ENCODE results near the gene EYA2. TPM values are rescaled to one million over a fixed set of nuclear protein-coding genes. Genes with fewer than 3 reads are reported as not detected.
"Not testable (repeated sequence)": the region's sequence is repeated elsewhere in the genome, so short reads cannot be mapped to it uniquely, and the experiment has no call there.

EYA2 gene
- total RNA-seq, 1 donor from 2014 or later: 15.4 TPM

DNA sequence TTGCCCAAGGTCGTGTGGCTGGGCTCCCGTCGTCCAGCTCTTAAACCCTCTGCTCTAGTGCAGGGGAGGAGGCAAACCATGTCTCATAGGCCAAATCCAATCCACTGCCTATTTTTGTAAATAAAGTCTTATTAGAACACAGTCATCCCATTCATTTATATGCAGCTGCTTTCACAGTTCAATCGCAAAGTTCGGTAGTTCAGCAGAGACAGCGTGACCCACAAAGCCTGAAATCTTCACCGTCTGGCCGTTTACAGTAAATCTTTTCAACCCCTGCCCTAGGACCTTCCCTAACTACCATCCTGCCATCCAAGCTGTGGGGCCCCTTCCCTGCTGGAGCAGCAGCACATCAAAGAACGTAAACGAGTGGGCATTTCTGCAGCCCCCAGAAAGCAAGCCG is 65.9 kb downstream of the EYA2 start:
- Histone ChIP-seq H3K27ac (no peak overlapping the region), H3K9me3 (no peaks in the 10 kb centered on the region), H3K4me1 (no peaks in the 10 kb centered on the region), H3K36me3 (no peaks in the 10 kb centered on the region), H3K4me3 (no peak overlapping the region), H3K27me3 (no peaks in the 10 kb centered on the region)
- TF ChIP-seq CTCF (IDR thresholded peaks at IDR 0.05): no peak
- intact Hi-C loops (cut with DNase I): no loop called here
- no peak for DNase-seq (ENCODE audit: low spot score in 2 of 2)

DNA sequence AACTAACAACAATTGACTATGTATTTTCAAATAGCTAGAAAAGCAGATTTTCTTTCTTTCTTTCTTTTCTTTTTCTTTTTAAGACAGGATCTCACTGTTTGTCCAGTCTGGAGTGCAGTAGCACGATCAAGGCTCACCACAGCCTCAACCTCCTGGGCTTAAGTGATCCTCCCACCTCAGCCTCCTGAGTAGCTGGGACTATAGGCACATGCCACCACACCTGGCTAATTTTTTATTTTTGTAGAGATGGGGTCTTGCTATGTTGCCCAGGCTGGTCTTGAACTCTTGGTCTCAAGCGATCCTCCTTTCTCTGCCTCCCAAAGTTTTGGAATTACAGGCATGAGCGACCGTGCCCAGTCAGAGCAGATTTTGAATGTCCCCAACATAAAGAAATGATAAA is 67.3 kb downstream of the EYA2 start:
- H3K36me3 ChIP-seq; intact Hi-C loops (cut with DNase I); DNase-seq (ENCODE audit: low spot score in 2 of 2); H3K4me3 ChIP-seq; H3K27me3 ChIP-seq; H3K4me1 ChIP-seq; H3K27ac ChIP-seq; H3K9me3 ChIP-seq: not testable (repeated sequence)

- no peak overlapping the region for H3K4me3 ChIP-seq
- H3K27me3 ChIP-seq: no peaks in the 10 kb centered on the region
- intact Hi-C loops (cut with DNase I): no loop called here
- no peak for TF ChIP-seq CTCF (IDR thresholded peaks at IDR 0.05)
- no peaks in the 10 kb centered on the region for H3K4me1 ChIP-seq
- H3K9me3 ChIP-seq: no peaks in the 10 kb centered on the region
- no peaks in the 10 kb centered on the region for H3K36me3 ChIP-seq
- H3K27ac ChIP-seq: no peak overlapping the region
- DNase-seq (ENCODE audit: low spot score in 2 of 2): no peak
Observed at GRCh38 chr20:46962452-46963195, 68.0 kb downstream of the EYA2 start.

GRCh38 chr20:46963196-46963529 is 68.5 kb downstream of the EYA2 start:
- H3K36me3 ChIP-seq: no peaks in the 10 kb centered on the region
- no peak overlapping the region for H3K4me3 ChIP-seq
- intact Hi-C loops (cut with DNase I): no loop called here
- no peak for DNase-seq (ENCODE audit: low spot score in 2 of 2)
- H3K9me3 ChIP-seq: no peaks in the 10 kb centered on the region
- H3K27ac ChIP-seq: no peak overlapping the region
- H3K27me3 ChIP-seq: no peaks in the 10 kb centered on the region
- no peak for TF ChIP-seq CTCF (IDR thresholded peaks at IDR 0.05)
- no peaks in the 10 kb centered on the region for H3K4me1 ChIP-seq

- Histone ChIP-seq H3K4me1 (no peaks in the 10 kb centered on the region), H3K9me3 (no peaks in the 10 kb centered on the region), H3K36me3 (no peaks in the 10 kb centered on the region), H3K27ac (no peak overlapping the region), H3K4me3 (no peak overlapping the region), H3K27me3 (no peaks in the 10 kb centered on the region)
- TF ChIP-seq CTCF (IDR thresholded peaks at IDR 0.05): no peak
- intact Hi-C loops (cut with DNase I): no loop called here
- DNase-seq (ENCODE audit: low spot score in 2 of 2): no peak
Observed at GRCh38 chr20:46963758-46964617, 69.3 kb downstream of the EYA2 start.
